Gastrocnemius medialis (tissue), 4 donors: ENCODE results near the gene C9orf78.

Experiments
- CTCF ChIP-seq, 5 experiments: fragments of 450-650 bp in 3 of 5; fragments of 200-600 bp in 2 of 5; sonication (generic) in 2 of 5; IDR thresholded peaks in 4 of 5; conservative IDR thresholded peaks in 1 of 5; 1 replicate in 4 of 5; 2 replicates in 1 of 5; pipeline ENCODE4 v1.5.1; 2016 to 2019; ENCODE audit warnings: antibody characterized with exemption in 5 of 5, mild to moderate bottlenecking in 3 of 5, moderate library complexity in 3 of 5
- POLR2A ChIP-seq, 2 donors: fragments of 450-650 bp; IDR thresholded peaks; one replicate each; pipeline ENCODE4 v1.6.1; 2017; ENCODE audit warnings: antibody characterized with exemption in 2 of 2, mild to moderate bottlenecking in 2 of 2, moderate library complexity in 2 of 2

GRCh38 chr9:129816501-129817435 is 18.3 kb downstream of the C9orf78 start:
- TF ChIP-seq CTCF (IDR thresholded peaks at IDR 0.05 in 4 of 5, conservative IDR thresholded peaks at IDR 0.05 in 1 of 5) (no peak), POLR2A (IDR thresholded peaks at IDR 0.05) (no peak)
